ENCODE results near the gene NXN.
"Not testable (repeated sequence)": the region's sequence is repeated elsewhere in the genome, so short reads cannot be mapped to it uniquely, and the experiment has no call there.

The NXN gene

GRCh38 chr17:986322-986929, 6.8 kb upstream of the NXN start:
- intact Hi-C loops (cut with DNase I), result no loop called here
- peak in 2 of 10 donors; percentile 13 to 44 for DNase-seq

- intact Hi-C loops (cut with DNase I), result no loop called here
- DNase-seq, result peak in 2 of 10 donors; percentile 4 to 29
Observed at GRCh38 chr17:983921-984320, 4.3 kb upstream of the NXN start.

GRCh38 chr17:981292-981658, 1.7 kb upstream of the NXN start:
- intact Hi-C loops (cut with DNase I), result loop anchor here (1.0 kb wide), 1 partner anchor 186 kb away; no protein-coding TSS in a partner anchor

DNA sequence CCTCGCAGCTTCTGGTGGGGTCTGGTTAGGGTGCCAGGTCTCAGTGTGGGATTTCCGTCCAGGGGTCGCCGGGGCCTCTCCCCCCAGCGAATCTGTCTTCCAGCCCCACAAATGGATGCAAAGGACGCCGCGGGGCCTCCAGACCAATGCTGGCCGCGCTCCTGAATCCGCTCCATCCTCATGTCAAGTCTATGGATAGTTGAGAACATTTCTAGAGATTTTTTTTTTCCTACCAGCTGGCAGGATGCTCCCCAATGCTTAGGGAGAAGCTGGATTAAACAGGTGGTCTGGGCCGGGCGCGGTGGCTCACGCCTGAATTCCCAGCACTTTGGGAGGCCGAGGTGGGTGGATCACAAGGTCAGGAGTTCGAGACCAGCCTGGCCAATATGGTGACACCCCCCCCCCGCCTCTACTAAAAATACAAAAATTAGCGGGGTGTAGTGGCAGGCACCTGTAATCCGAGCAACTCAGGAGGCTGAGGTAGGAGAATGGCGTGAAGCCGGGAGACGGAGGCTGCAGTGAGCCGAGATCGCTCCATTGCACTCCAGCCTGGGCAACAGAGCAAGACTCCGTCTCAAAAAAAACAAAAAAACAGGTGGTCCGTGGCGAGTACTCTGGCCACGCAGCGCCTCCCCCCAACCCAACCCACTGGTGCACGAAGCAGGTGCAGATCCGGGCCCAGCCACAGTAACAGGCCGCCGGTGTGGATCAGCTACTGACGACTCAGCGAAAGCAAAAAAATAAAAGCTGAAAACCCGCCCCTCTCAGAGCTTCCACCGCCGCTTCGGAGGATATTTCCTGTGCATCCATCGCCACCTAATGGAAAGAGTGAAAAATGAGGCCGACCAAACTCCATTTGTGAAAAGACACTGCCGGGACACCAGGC, 1.1 kb upstream of the NXN start:
- DNase-seq, result peak; percentile 57 to 95 (median 72)
- intact Hi-C loops (cut with DNase I), result loop anchor here (1.0 kb wide), 1 partner anchor 185 kb away; no protein-coding TSS in a partner anchor

More at GRCh38 chr17:981292-981658, 1.7 kb upstream of the NXN start:
- DNase-seq, result no peak

- DNase-seq, result peak in 1 of 10 donors; percentile 21
- intact Hi-C loops (cut with DNase I), result no loop called here
Observed at GRCh38 chr17:979212-979538, 401 bp downstream of the NXN start.

DNA sequence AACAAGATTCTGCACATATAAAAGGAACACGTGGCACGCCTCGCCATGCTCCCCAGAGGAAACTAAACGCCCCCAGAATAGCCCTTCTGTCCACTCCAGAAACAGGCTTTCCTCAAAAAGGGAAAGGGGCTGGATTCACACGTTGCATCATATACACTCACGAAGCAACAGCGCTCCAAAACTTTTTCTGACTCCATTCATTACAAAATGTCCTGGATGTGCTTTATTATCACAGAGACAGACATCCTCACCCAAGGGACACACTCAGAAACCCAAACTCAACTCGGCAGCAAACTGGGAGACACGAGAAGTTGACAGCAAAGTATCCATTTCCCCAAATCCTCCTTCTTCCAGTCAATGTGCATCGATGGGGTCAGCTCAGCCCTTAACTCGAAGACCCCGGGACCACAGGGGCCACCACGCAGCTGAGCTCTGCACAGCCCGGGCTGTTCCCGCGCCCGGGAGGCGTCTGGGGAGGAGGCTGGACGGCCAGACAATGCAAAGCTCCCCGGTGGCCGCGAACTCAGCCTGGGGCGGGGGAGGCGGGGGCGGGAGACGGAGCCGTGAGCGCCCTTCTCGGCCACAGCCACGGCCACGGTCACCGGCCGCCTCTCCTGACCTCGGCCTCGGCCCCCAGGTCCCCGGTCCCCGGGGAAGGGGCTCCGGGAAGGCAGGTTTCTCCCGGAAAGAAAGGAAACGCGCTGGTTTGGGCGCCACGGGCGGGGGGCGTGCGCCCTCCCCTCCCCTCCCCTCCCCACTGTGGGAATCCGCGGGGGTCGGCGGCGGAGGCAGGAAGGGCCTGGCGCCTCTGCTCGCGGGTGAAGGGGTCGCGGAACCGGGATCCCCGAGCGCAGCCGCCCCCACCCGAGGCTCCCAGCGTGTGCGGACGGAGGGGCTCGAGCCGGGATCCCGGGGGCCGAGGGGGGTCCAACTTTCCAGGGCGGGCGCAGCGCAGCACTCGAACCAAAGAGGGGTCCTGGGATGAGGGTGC, 1.2 kb downstream of the NXN start:
- peak in 3 of 10 donors; percentile 12 to 72 (median 67) for DNase-seq
- intact Hi-C loops (cut with DNase I), result no loop called here

GRCh38 chr17:977166-977565, 2.4 kb downstream of the NXN start:
- DNase-seq, result peak in 2 of 10 donors; percentile 15 to 46
- intact Hi-C loops (cut with DNase I), result no loop called here

- DNase-seq, result peak in 1 of 10 donors; percentile 9
- intact Hi-C loops (cut with DNase I), result no loop called here
Observed at GRCh38 chr17:976312-976711, 3.3 kb downstream of the NXN start.

GRCh38 chr17:975371-975915, 4.1 kb downstream of the NXN start:
- intact Hi-C loops (cut with DNase I), result no loop called here
- peak in 2 of 10 donors; percentile 70 to 71 for DNase-seq

- intact Hi-C loops (cut with DNase I), result not testable (repeated sequence)
- peak in 2 of 10 donors; percentile 4 to 7 for DNase-seq
Observed at GRCh38 chr17:974778-975177, 4.8 kb downstream of the NXN start.

DNA sequence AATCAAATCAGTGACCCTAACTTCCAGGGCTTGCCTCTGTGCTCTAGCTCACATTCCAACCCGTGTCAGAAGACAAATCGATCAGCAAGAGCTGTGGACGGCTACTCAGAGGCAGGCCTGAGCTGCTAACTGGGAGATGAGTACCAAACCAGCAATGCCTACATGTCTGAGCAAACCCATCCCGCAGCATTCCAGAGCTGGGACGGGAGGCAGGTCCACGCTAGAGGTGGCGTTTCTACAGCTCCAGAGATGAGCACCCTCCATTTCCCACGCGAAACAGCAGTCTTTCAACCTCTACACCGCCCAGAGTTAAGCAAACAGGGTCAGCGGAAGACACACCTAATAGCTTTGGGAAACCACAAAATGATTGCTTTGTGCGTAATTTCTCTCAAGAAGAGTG, 6.5 kb downstream of the NXN start:
- DNase-seq, result peak in 3 of 10 donors; percentile 10 to 41 (median 20)

DNA sequence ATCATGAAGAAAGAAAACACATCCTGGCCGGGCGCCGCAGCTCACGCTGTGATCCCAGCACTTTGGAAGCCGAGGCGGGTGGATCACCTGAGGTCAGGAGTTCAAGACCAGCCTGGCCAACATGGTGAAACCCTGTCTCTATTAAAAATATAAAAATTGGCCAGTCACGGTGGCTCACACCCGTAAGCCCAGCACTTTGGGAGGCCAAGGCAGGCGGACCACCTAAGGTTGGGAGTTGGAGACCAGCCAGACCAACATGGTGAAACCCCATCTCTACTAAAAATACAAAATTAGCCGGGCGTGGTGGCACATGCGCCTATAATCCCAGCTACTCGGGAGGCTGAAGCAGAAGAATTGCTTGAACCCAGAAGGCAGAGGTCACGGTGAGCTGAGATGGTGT, 7.7 kb downstream of the NXN start:
- intact Hi-C loops (cut with DNase I), result not testable (repeated sequence)
- DNase-seq, result peak in 3 of 10 donors; percentile 18 to 55 (median 42)

More for the DNA sequence above, 6.5 kb downstream of the NXN start:
- intact Hi-C loops (cut with DNase I), result no loop called here

DNA sequence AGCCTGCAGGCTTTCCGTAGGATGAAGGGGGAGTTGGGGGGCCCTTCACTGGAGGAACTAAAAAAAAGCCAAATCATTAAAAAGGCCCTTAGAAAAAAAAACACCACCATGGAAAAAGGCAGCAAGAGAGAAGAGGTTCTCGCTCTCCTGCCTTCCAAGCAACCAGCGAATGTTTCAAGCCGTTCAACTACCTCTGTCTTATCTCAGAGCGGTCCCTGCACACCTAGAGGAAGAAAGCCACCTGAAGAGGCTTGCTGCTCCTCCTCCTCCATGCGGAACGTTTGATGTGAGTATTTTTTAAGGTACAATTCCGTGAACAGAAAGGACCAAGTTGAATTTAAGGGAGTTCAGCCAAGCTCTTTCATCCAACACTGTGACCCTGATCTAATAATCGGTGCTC, 9.2 kb downstream of the NXN start:
- DNase-seq, result peak in 2 of 10 donors; percentile 1 to 27
- intact Hi-C loops (cut with DNase I), result no loop called here

GRCh38 chr17:969811-970355, 9.7 kb downstream of the NXN start:
- peak in 3 of 10 donors; percentile 6 to 29 (median 20) for DNase-seq
- intact Hi-C loops (cut with DNase I), result no loop called here

DNA sequence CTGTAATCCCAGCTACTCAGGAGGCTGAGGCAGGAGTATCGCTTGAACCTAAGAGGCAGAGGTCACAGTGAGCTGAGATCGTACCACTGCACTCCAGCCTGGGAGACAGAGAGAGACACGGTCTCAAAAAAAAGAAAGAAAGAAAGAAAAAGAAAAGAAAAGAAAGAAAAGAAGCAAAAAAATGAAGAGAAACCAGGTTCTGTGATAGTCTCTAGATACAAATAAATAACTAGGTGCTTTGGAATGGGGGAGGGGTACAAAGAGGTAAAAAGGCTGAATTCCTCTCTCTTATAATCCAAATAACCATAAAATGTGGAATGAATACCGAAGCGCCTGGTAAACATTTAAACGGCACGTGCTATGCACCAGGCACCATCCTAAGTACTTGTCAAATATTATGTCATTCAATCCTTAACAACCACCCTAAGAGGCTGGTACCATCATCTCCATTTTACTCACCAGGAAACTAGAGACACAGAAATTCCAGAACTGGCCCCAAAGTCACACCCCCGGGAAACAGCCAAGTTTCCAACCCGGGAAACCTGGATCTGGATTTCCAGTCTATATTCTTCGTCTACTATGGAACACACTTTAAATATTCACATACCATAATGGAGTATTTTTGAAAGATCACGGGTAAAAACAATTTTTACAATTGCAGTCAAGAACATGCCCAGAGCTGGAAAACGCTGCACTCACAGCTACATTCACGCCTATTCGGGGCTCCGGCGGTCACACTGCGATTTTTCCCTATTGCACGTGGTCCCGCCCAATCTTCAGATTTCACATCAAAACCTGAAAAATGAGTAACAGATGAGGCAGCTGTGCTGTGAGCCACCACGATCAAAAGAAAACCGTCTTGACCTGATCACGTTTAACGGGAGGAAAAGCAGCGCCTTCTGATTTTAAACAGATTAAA, 10.5 kb downstream of the NXN start:
- intact Hi-C loops (cut with DNase I), result no loop called here
- DNase-seq, result peak in 2 of 10 donors; percentile 2 to 60

DNA sequence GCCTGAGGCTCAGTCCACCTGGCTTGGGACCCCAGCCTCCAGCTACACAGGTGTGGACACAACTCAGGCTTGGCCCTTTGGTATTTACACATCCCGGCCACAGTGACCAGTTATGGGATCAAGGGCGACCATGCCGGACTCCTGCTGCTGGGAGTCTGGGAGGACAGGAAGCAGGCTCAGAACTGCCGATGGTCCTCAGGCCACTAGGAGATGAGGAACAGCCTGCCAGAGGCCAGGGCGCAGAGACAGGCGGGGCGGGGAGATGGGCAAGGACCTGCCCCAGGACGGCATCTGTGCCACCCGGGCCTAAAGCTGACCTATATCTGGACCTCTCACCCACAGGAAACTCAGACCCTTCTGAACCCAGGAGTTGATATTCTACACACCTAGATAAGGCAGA, 12.5 kb downstream of the NXN start:
- DNase-seq, result peak in 2 of 10 donors; percentile 50 to 70
- intact Hi-C loops (cut with DNase I), result no loop called here

DNA sequence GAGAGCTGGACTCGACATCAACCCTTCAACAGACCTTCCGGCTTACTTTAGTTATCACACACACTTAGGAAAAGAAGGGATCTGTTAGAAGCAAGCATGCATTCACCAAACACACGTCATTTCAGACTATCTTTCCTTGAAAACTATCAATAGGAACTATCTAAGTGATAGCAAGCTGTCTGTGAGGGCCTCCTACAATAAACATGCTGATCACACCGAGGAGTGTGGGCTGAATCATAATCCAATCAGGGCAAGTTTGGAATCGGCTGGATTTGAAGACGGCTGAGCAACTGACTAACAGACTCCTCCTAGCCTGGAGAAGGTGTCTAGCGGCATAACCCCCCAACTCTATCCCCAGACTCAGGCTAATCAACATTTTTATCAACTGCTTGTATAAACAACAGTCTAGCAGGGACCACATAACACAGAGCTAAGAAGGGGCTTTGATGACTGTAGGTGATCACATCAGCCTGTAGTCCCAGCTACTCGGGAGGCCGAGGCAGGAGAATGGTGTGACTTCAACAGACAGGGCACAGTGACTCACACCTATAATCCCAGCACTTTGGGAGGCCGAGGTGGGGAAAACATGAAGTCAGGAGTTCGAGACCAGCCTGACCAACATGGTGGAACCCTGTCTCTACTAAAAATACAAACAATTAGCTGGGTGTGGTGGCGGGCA, 14.1 kb downstream of the NXN start:
- intact Hi-C loops (cut with DNase I), result no loop called here
- DNase-seq, result peak in 1 of 10 donors; percentile 29

DNA sequence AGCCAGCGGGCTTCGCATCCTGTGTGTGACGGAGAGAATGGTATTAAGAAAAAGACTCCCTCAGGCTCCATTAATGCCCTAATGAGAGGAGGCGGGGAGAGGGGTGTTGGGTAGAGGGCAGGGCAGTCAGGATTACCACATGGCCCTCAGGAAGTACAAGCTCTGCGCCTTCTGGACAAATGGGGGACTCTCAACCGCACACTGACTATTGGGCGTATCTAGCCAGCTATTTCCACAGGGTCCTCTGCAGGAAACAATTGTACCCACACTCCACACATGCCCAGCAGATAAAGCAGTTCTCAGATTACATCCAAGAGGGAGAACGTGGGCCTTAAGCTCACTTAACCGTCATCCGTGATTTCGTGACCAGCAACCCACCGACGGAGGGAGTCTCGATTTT, 14.7 kb downstream of the NXN start:
- intact Hi-C loops (cut with DNase I), result no loop called here
- peak in 2 of 10 donors; percentile 17 to 52 for DNase-seq

Measured in posterior cingulate gyrus (tissue), 11 donors.